Esophagus squamous epithelium (tissue), 4 donors: Measurements from ENCODE around the gene ST6GALNAC3.

Experiments
- CTCF ChIP-seq, 6 experiments: fragments of 450-650 bp in 4 of 6; fragments of 200-600 bp in 2 of 6; sonication (generic) in 2 of 6; IDR thresholded peaks; one replicate each; pipeline ENCODE4 v1.5.1; 2016 to 2019; ENCODE audit warnings: antibody characterized with exemption in 6 of 6, mild to moderate bottlenecking in 4 of 6, moderate library complexity in 4 of 6
- POLR2A ChIP-seq, 4 donors: fragments of 450-650 bp; IDR thresholded peaks; one replicate each; pipeline ENCODE4 v1.6.1; 2017; ENCODE audit warnings: antibody characterized with exemption in 4 of 4, mild to moderate bottlenecking in 4 of 4, moderate library complexity in 3 of 4

GRCh38 chr1:76507376-76507775, 432.8 kb downstream of the ST6GALNAC3 start:
- TF ChIP-seq CTCF (IDR thresholded peaks at IDR 0.05) (no peak), POLR2A (IDR thresholded peaks at IDR 0.05) (no peak)
